Neural crest cell (in vitro differentiated cells): ENCODE data around the gene CFAP97. TPM values are rescaled to one million over a fixed set of nuclear protein-coding genes. Genes with fewer than 3 reads are reported as not detected.

Source experiments
- DNase-seq: peaks from one replicate; pipeline ENCODE4 v3.0.0; 2021; ENCODE audit warnings: low read depth, mixed read lengths, low spot score
- H3K27ac Mint-ChIP-seq: one replicate; pipeline ENCODE4 v1.8.0; 2021; ENCODE audit warnings: mild to moderate bottlenecking, mixed read lengths; ENCODE audit not compliant: unreplicated experiment
- H3K27me3 Mint-ChIP-seq: 2 replicates; pipeline ENCODE4 v1.8.0; 2021; ENCODE audit warnings: low read depth, mild to moderate bottlenecking, mixed read lengths
- H3K36me3 Mint-ChIP-seq: 2 replicates; pipeline ENCODE4 v1.8.0; 2021; ENCODE audit warnings: low read depth, mild to moderate bottlenecking, mixed read lengths
- H3K4me1 Mint-ChIP-seq: 2 replicates; pipeline ENCODE4 v1.8.0; 2021; ENCODE audit warnings: mixed read lengths
- H3K4me3 Mint-ChIP-seq: one replicate; pipeline ENCODE4 v1.8.0; 2021; ENCODE audit warnings: mild to moderate bottlenecking, mixed read lengths
- H3K9me3 Mint-ChIP-seq: 2 replicates; pipeline ENCODE4 v1.8.0; 2021; ENCODE audit warnings: mixed read lengths
- total RNA-seq: library from RNA; stranded (reverse); gene quantifications from 2 replicates; pipeline ENCODE4 v1.2.1, GENCODE V29; 2021
- TF ChIP-seq, protein P1 (sequence below): fragments of 200-600 bp; sonication (generic); conservative IDR thresholded peaks from 2 replicates; pipeline ENCODE4 v1.5.0; 2021; ENCODE audit warnings: antibody characterized with exemption, mild to moderate bottlenecking

The CFAP97 gene
- total RNA-seq, 1 donor from 2014 or later: 34.6 TPM

DNA sequence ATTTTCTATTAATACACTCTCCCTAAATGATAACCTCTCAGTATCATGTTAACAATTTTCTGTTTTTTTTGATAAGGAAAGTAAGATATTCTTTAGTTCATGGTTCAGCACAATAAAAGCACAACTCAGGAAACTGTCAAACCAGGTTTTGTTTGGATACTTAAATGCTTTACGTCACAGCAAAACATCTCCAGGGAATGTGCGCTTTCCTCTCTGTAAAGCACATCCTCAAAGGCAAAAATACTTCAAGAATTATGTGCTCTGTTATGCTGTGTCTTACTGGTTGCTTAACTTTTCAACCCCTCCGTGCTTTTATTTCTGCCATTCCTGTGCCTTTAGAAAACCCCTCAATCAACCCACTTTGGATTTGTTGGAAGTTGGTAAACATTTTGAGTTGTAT lies 33.4 kb upstream of the CFAP97 start:
- no peaks in the 10 kb centered on the region for H3K27me3 Mint-ChIP-seq
- no peak overlapping the region for H3K27ac Mint-ChIP-seq
- peaks cover 11% of the 10 kb centered on the region for H3K36me3 Mint-ChIP-seq
- DNase-seq: no peak
- TF ChIP-seq, protein P1, sequence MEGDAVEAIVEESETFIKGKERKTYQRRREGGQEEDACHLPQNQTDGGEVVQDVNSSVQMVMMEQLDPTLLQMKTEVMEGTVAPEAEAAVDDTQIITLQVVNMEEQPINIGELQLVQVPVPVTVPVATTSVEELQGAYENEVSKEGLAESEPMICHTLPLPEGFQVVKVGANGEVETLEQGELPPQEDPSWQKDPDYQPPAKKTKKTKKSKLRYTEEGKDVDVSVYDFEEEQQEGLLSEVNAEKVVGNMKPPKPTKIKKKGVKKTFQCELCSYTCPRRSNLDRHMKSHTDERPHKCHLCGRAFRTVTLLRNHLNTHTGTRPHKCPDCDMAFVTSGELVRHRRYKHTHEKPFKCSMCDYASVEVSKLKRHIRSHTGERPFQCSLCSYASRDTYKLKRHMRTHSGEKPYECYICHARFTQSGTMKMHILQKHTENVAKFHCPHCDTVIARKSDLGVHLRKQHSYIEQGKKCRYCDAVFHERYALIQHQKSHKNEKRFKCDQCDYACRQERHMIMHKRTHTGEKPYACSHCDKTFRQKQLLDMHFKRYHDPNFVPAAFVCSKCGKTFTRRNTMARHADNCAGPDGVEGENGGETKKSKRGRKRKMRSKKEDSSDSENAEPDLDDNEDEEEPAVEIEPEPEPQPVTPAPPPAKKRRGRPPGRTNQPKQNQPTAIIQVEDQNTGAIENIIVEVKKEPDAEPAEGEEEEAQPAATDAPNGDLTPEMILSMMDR: no peak
- no peak overlapping the region for H3K4me3 Mint-ChIP-seq
- H3K9me3 Mint-ChIP-seq: no peaks in the 10 kb centered on the region
- H3K4me1 Mint-ChIP-seq: no peaks in the 10 kb centered on the region

DNA sequence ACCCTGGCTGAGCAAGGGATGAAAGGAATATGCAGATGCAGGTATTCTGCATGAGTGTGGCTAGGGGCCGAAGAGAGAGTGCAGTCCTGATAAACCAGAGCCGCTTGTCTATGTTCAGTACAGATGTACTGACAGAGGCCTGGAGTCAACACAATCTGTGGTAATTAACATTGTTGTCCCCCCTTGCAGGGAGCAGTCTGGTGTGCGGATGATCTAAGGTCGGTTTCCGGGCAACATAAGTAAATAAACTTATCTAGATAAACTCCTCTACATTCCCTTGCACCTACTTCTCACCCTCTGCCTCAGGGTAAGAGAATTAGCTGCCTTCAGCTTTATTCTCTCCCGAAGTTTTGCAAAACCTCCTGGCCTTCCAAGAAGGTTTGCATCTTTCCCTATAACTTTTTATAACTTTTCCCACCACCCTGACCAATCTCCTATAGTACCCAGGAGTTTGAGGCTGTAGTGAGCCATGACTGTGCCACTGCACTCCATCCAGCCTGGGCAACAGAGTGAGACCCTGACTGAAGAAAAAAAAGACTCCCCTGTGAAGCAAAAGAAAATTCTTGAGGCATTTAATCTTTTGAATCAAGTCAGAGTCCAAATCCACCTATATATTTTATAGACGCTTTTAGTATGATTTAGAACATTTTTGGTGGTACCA lies 32.2 kb upstream of the CFAP97 start:
- H3K27ac Mint-ChIP-seq: no peak overlapping the region
- H3K9me3 Mint-ChIP-seq: no peaks in the 10 kb centered on the region
- DNase-seq: no peak
- no peaks in the 10 kb centered on the region for H3K27me3 Mint-ChIP-seq
- no peak overlapping the region for H3K4me3 Mint-ChIP-seq
- TF ChIP-seq, protein P1: no peak
- H3K4me1 Mint-ChIP-seq: no peaks in the 10 kb centered on the region
- H3K36me3 Mint-ChIP-seq: peaks cover 5% of the 10 kb centered on the region

DNA sequence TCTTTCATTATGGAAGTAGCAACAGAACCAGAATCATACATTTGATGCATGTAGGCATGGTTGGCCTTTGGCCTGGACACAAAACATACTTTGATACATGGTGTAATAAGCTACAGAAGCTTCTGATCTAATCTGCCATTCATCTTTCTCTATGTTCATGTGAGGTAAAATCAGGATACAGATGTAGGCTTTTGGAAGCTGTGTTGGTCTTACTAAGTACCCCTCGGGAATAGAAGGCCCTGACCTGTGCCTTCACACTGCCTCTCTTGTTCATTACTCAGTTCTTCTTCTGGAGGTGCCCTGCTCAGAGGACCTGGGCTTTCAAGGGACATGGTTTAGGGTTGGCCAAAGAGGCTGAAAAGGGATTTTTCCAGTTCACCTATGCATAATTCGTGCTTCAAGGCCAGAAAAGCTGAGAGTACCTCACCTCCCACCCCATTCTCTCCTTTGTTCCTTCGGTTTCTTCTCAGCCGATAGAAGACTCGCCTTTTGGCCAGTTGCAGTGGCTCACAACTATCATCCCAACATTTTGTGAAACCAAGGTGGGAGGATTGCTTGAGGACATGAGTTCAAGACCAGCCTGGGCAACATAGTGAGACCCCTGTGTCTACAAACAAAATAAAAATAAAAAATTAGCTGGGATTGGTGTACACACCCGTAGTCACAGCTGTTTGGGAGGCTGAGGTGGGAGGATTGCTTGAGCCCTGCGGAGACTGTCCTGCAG lies 31.5 kb upstream of the CFAP97 start:
- no peaks in the 10 kb centered on the region for H3K4me1 Mint-ChIP-seq
- H3K27me3 Mint-ChIP-seq: no peaks in the 10 kb centered on the region
- H3K36me3 Mint-ChIP-seq: peaks cover 5% of the 10 kb centered on the region
- no peaks in the 10 kb centered on the region for H3K9me3 Mint-ChIP-seq
- TF ChIP-seq, protein P1: no peak
- no peak overlapping the region for H3K27ac Mint-ChIP-seq
- no peak for DNase-seq
- no peak overlapping the region for H3K4me3 Mint-ChIP-seq

DNA sequence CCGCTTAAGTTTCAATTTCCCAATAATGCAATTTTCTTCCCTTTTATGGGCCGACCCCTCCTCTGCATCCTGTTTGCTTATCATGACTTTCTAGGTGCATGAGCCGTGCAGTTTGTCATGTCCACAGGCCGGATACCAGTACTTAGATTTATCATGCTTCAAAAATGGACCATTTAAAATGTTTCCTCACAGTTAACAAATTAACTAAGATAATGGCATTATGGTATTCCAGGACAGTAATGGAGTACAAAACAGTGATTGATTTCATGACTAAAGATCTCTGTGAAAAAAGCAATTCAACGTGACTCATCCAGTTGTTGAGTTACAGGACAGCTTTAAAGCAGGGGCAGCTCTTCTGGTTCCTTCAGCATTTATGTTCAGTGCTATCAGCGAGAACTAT lies 28.6 kb upstream of the CFAP97 start:
- no peak for DNase-seq
- Mint-ChIP-seq H3K27me3 (no peaks in the 10 kb centered on the region), H3K4me3 (no peak overlapping the region), H3K27ac (no peak overlapping the region), H3K4me1 (no peaks in the 10 kb centered on the region), H3K36me3 (peaks cover under 1% of the 10 kb centered on the region), H3K9me3 (no peaks in the 10 kb centered on the region)
- TF ChIP-seq, protein P1: no peak

DNA sequence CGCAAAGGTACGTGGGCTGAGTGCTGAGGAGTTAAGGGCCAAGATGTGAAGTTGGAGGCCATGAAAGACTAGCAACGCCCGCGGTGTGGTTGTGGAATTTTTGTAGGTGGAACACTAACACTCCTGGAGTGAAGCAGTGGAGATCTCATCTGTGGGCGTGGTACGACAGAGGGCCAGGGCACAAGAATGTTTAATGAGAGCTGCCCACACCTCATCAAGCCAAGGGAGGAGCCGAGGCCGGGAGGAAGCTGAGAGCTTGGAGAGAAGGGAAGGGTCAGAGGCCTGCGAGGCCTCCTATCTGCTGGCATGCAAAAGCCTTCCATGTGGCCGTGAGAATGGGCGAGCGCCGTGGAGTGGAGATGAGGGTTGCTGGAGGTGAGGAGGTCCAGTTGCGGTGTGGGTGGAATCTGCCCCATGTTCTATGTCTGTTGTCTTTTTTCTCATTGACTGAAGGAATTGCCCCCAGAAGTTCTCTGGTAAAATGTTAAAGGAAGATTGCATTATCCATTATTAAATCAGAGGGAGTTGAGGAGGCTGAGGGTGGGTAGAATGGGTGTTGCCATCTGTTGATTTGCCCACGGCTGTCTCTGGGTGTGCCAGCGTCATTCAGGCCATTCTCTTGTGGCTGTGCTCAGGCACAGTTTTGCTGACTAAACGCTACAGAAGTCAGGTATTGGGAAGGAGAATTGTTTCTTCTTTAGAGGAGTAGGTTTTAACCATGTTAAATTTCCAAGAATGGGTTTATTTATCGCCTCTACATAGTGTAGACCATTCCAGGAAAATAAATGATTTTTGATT lies 25.4 kb upstream of the CFAP97 start:
- no peak for DNase-seq

More for the DNA sequence above, 25.4 kb upstream of the CFAP97 start:
- Mint-ChIP-seq H3K36me3 (no peaks in the 10 kb centered on the region), H3K27me3 (no peaks in the 10 kb centered on the region), H3K4me3 (no peak overlapping the region), H3K9me3 (no peaks in the 10 kb centered on the region), H3K27ac (no peak overlapping the region), H3K4me1 (no peaks in the 10 kb centered on the region)
- TF ChIP-seq, protein P1: no peak
